KMS-11 (cell line): Measurements from ENCODE around the gene TCTN3.
"Not testable (repeated sequence)": the region's sequence is repeated elsewhere in the genome, so short reads cannot be mapped to it uniquely, and the experiment has no call there.

Experiments
- H2AFZ ChIP-seq: fragments of 200-600 bp; sonication (generic); 2 replicates; pipeline ENCODE4 v1.6.1; 2016; ENCODE audit warnings: antibody characterized with exemption, mixed run types, low read depth
- H3K27ac ChIP-seq: fragments of 200-600 bp; sonication (generic); 2 replicates; pipeline ENCODE4 v1.6.1; 2016; ENCODE audit warnings: mild to moderate bottlenecking, mixed run types
- H3K27me3 ChIP-seq: fragments of 200-600 bp; sonication (generic); 2 replicates; pipeline ENCODE4 v1.6.1; 2017; ENCODE audit warnings: mild to moderate bottlenecking, low read depth, mixed run types, moderate library complexity; ENCODE audit not compliant: insufficient read depth
- H3K36me3 ChIP-seq: fragments of 200-600 bp; sonication (generic); 2 replicates; pipeline ENCODE4 v1.6.1; 2017; ENCODE audit warnings: mild to moderate bottlenecking, mixed run types; ENCODE audit not compliant: insufficient read depth
- H3K4me1 ChIP-seq: fragments of 200-600 bp; sonication (generic); 2 replicates; pipeline ENCODE4 v1.6.1; 2016; ENCODE audit warnings: mild to moderate bottlenecking, low read depth, mixed run types; ENCODE audit not compliant: poor library complexity, severe bottlenecking
- H3K4me2 ChIP-seq: fragments of 200-600 bp; sonication (generic); 2 replicates; pipeline ENCODE4 v1.7.0; 2016; ENCODE audit warnings: mild to moderate bottlenecking, mixed run types
- H3K4me3 ChIP-seq: fragments of 200-600 bp; sonication (generic); IDR thresholded peaks from 2 replicates; pipeline ENCODE4 v1.6.1; 2017; ENCODE audit warnings: low read depth, low read length, mixed read lengths; ENCODE audit not compliant: insufficient read depth
- H3K79me2 ChIP-seq: fragments of 200-600 bp; sonication (generic); 2 replicates; pipeline ENCODE4 v1.6.1; 2016; ENCODE audit warnings: low read depth, mixed run types; ENCODE audit not compliant: insufficient read depth
- H3K9ac ChIP-seq: fragments of 200-600 bp; sonication (generic); 2 replicates; pipeline ENCODE4 v1.6.1; 2016; ENCODE audit warnings: mild to moderate bottlenecking, mixed run types
- H4K20me1 ChIP-seq: fragments of 200-600 bp; sonication (generic); 2 replicates; pipeline ENCODE4 v1.6.1; 2016; ENCODE audit warnings: mild to moderate bottlenecking, mixed run types; ENCODE audit not compliant: insufficient read depth
- CTCF ChIP-seq: fragments of 200-600 bp; sonication (generic); conservative IDR thresholded peaks from 2 replicates; pipeline ENCODE4 v1.6.1; 2017; ENCODE audit warnings: low read depth, mild to moderate bottlenecking, antibody characterized with exemption, low read length, moderate library complexity, mixed read lengths

Gene TCTN3

GRCh38 chr10:95626500-95626899, 67.2 kb downstream of the TCTN3 start:
- Histone ChIP-seq H3K27me3 (no peaks in the 10 kb centered on the region), H3K4me1 (no peaks in the 10 kb centered on the region), H3K36me3 (0 out of 2 replicates have a peak, but pooled peaks cover 3% of the 10 kb centered on the region), H3K79me2 (no peaks in the 10 kb centered on the region), H3K27ac (no peak overlapping the region), H4K20me1 (no peaks in the 10 kb centered on the region), H3K4me2 (no peak overlapping the region), H3K4me3 (no peak overlapping the region), H3K9ac (no peak overlapping the region), H2AFZ (no peak overlapping the region)
- TF ChIP-seq CTCF = no peak

GRCh38 chr10:95620415-95620814, 73.3 kb downstream of the TCTN3 start:
- H4K20me1 ChIP-seq, H3K4me1 ChIP-seq, H3K27me3 ChIP-seq, H3K4me2 ChIP-seq, H3K27ac ChIP-seq, H2AFZ ChIP-seq, H3K79me2 ChIP-seq, H3K36me3 ChIP-seq, H3K9ac ChIP-seq, H3K4me3 ChIP-seq: not testable (repeated sequence)

- TF ChIP-seq CTCF = no peak
- no peaks in the 10 kb centered on the region for H3K27me3 ChIP-seq
- no peaks in the 10 kb centered on the region for H3K79me2 ChIP-seq
- no peaks in the 10 kb centered on the region for H4K20me1 ChIP-seq
- no peaks in the 10 kb centered on the region for H3K4me1 ChIP-seq
- H2AFZ ChIP-seq = no peak overlapping the region
- H3K27ac ChIP-seq = no peak overlapping the region
- no peak overlapping the region for H3K9ac ChIP-seq
- H3K4me3 ChIP-seq = no peak overlapping the region
- peaks cover 7% of the 10 kb centered on the region; the same call in 1 of the 2 replicates for H3K36me3 ChIP-seq
- H3K4me2 ChIP-seq = no peak overlapping the region
Measured at GRCh38 chr10:95618101-95618500, 75.6 kb downstream of the TCTN3 start.

GRCh38 chr10:95616446-95616845, 77.3 kb downstream of the TCTN3 start:
- Histone ChIP-seq H3K27me3 (no peaks in the 10 kb centered on the region), H3K27ac (no peak overlapping the region), H3K36me3 (peaks cover 5% of the 10 kb centered on the region; the same call in 1 of the 2 replicates), H3K4me3 (no peak overlapping the region), H3K4me2 (no peak overlapping the region), H3K4me1 (no peaks in the 10 kb centered on the region), H4K20me1 (no peaks in the 10 kb centered on the region), H2AFZ (no peak overlapping the region), H3K79me2 (no peaks in the 10 kb centered on the region), H3K9ac (no peak overlapping the region)
- no peak for TF ChIP-seq CTCF
